PC-3 (cell line): ENCODE results near the gene GCC1. TPM values are rescaled to one million over a fixed set of nuclear protein-coding genes. Genes with fewer than 3 reads are reported as not detected.
"Not testable (repeated sequence)": the region's sequence is repeated elsewhere in the genome, so short reads cannot be mapped to it uniquely, and the experiment has no call there.

ENCODE experiments used
- ATAC-seq: fragments of 200-7000 bp; cut with Tn5 transposase; 2 replicates; pipeline ENCODE4 v1.9.1; 2020; ENCODE audit warnings: mild to moderate bottlenecking, moderate library complexity
- BruUV-seq: library from RNA; stranded (reverse); fragments of 400-500 nt; replicated peaks from 2 replicates; lab custom pipeline; 2021; lab: Mats Ljungman, UMichigan
- CTCF ChIA-PET: fragments of 300-600 bp; sonication (Branson Sonifier 250); formaldehyde crosslinking; loops from one replicate; lab custom pipeline; 2022; ENCODE audit warnings: antibody characterized with exemption; lab: Charles Lee
- POLR2A ChIA-PET: fragments of 300-600 bp; sonication (Branson Sonifier 250); formaldehyde crosslinking; loops from one replicate; lab custom pipeline; 2022; ENCODE audit warnings: antibody characterized with exemption; ENCODE audit not compliant: unreplicated experiment; lab: Charles Lee
- DNase-seq: peaks from one replicate; pipeline ENCODE4 v3.0.0-alpha.2; 2015
- H2AFZ ChIP-seq: fragments of 300-600 bp; sonication (generic); 2 replicates; pipeline ENCODE4 v1.6.0; 2016; ENCODE audit warnings: antibody characterized with exemption, low read length
- H3F3A ChIP-seq: fragments of 300-600 bp; sonication (generic); one replicate; pipeline ENCODE4 v1.6.0; 2017; ENCODE audit warnings: antibody characterized with exemption, low read length, control low read depth, mild to moderate bottlenecking; ENCODE audit not compliant: unreplicated experiment
- H3K27ac ChIP-seq: fragments of 300-600 bp; sonication (generic); 2 replicates; pipeline ENCODE4 v1.5.1; 2016; ENCODE audit warnings: mild to moderate bottlenecking, low read length
- H3K27me3 ChIP-seq: fragments of 300-600 bp; sonication (generic); 2 replicates; pipeline ENCODE4 v1.6.1; 2016; ENCODE audit warnings: low read length, mixed read lengths
- H3K36me3 ChIP-seq: fragments of 300-600 bp; sonication (generic); 2 replicates; pipeline ENCODE4 v1.6.1; 2016; ENCODE audit warnings: low read depth, mixed run types, low read length, mixed read lengths
- H3K4me1 ChIP-seq: fragments of 300-600 bp; sonication (generic); 2 replicates; pipeline ENCODE4 v1.5.1; 2016; ENCODE audit warnings: low read length; ENCODE audit not compliant: insufficient read depth
- H3K4me2 ChIP-seq: fragments of 300-600 bp; sonication (generic); 2 replicates; pipeline ENCODE4 v1.6.0; 2016; ENCODE audit warnings: low read length
- H3K4me3 ChIP-seq: fragments of 300-600 bp; sonication (generic); 2 replicates; pipeline ENCODE4 v1.5.1; 2016; ENCODE audit warnings: mild to moderate bottlenecking, low read length, mixed read lengths
- H3K79me2 ChIP-seq: fragments of 300-600 bp; sonication (generic); 2 replicates; pipeline ENCODE4 v1.6.1; 2017; ENCODE audit warnings: low read length, mixed read lengths
- H3K9ac ChIP-seq: fragments of 300-600 bp; sonication (generic); 2 replicates; pipeline ENCODE4 v1.6.0; 2016; ENCODE audit warnings: mild to moderate bottlenecking, low read length
- H3K9me2 ChIP-seq: fragments of 300-600 bp; sonication (generic); replicated peaks from 2 replicates; pipeline ENCODE4 v1.6.1; 2016; ENCODE audit warnings: mixed run types, low read length, mixed read lengths
- H3K9me3 ChIP-seq: fragments of 300-600 bp; sonication (generic); 2 replicates; pipeline ENCODE4 v1.6.1; 2016; ENCODE audit warnings: low read length, mixed read lengths
- H4K20me1 ChIP-seq: fragments of 300-600 bp; sonication (generic); 2 replicates; pipeline ENCODE4 v1.6.1; 2016; ENCODE audit warnings: low read length, mixed read lengths
- EZH2 ChIP-seq: fragments of 300-600 bp; sonication (generic); IDR thresholded peaks from one replicate; pipeline ENCODE4 v1.6.1; 2017; ENCODE audit warnings: antibody characterized with exemption, mild to moderate bottlenecking, low read length; ENCODE audit not compliant: unreplicated experiment
- EZH2phosphoT487 ChIP-seq: fragments of 300-600 bp; sonication (generic); IDR thresholded peaks from 2 replicates; pipeline ENCODE4 v1.6.1; 2018; ENCODE audit warnings: mild to moderate bottlenecking, antibody characterized with exemption, low read length, borderline replicate concordance
- intact Hi-C: fragments of 100-400 bp; cut with micrococcal nuclease; formaldehyde crosslinking; loops from 2 replicates; pipeline ENCODE4 v1.9.0; 2023
- total RNA-seq: library from RNA; depleted of rRNA; stranded (reverse); fragments of >200 nt; gene quantifications from 2 replicates; pipeline ENCODE4 v1.2.3, GENCODE V29; 2014
- TF ChIP-seq, protein P1 (sequence below): fragments of 300-600 bp; sonication (generic); conservative IDR thresholded peaks from 2 replicates; pipeline ENCODE4 v1.5.1; 2017; ENCODE audit warnings: antibody characterized with exemption, low read depth, mild to moderate bottlenecking, low read length

Gene GCC1
- total RNA-seq, 1 experiment from 2014 or later = 11.2 TPM

DNA sequence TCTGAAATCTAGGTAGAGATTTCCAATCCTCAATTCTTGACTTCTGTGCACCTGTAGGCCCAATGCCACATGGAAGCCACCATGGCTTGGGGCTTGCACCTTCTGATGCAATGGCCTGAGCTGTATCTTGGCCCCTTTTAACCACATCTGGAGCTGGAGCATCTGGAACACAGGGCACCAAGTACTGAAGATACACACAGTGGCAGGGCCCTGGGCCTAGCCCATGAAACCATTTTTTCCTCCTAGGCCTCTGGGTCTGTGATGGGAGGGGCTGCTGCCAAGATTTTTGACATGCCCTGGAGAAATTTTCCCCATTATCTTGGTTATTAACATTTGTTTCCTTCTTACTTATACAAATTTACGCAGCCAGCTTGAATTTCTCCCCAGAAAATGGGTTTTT lies 39.1 kb downstream of the GCC1 start:
- no peaks in the 10 kb centered on the region for H3K79me2 ChIP-seq
- no peaks in the 10 kb centered on the region for H3K4me1 ChIP-seq
- no peak overlapping the region for H3K9ac ChIP-seq
- no peaks in the 10 kb centered on the region for H3K27me3 ChIP-seq
- H3K4me2 ChIP-seq = no peak overlapping the region
- no TSS peak for BruUV-seq
- no peak overlapping the region for H3K4me3 ChIP-seq
- H3K9me3 ChIP-seq = no peaks in the 10 kb centered on the region
- ATAC-seq (no peak), DNase-seq (no peak)
- H3F3A ChIP-seq = no peaks in the 10 kb centered on the region
- CTCF ChIA-PET = no interaction called here
- TF ChIP-seq EZH2 = no peak
- TF ChIP-seq, protein P1, sequence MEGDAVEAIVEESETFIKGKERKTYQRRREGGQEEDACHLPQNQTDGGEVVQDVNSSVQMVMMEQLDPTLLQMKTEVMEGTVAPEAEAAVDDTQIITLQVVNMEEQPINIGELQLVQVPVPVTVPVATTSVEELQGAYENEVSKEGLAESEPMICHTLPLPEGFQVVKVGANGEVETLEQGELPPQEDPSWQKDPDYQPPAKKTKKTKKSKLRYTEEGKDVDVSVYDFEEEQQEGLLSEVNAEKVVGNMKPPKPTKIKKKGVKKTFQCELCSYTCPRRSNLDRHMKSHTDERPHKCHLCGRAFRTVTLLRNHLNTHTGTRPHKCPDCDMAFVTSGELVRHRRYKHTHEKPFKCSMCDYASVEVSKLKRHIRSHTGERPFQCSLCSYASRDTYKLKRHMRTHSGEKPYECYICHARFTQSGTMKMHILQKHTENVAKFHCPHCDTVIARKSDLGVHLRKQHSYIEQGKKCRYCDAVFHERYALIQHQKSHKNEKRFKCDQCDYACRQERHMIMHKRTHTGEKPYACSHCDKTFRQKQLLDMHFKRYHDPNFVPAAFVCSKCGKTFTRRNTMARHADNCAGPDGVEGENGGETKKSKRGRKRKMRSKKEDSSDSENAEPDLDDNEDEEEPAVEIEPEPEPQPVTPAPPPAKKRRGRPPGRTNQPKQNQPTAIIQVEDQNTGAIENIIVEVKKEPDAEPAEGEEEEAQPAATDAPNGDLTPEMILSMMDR = no peak
- no peak for TF ChIP-seq EZH2phosphoT487
- no peak overlapping the region for H2AFZ ChIP-seq
- H4K20me1 ChIP-seq = no peaks in the 10 kb centered on the region
- POLR2A ChIA-PET = no interaction called here
- H3K27ac ChIP-seq = no peak overlapping the region
- no peaks in the 10 kb centered on the region for H3K9me2 ChIP-seq
- H3K36me3 ChIP-seq = no peaks in the 10 kb centered on the region
- intact Hi-C loops = no loop called here

DNA sequence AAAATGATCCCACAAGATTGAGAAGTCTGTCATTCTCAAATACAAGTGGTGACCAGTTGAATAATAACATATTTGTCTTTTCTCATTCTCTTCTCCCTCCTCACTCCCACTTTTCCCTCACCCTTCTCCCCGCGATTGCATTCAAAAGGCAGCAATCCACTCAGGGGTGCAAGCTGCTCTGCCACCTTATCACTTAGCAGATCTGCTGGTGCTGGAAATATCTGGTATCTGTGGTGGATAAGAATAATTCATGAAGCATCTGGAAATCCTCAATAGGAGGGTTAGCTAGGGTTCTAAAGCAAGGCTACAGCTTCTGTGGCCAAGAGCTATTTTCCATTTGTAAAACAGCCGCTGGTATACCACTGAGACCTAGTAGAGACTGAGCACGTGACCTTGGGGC lies 43.8 kb downstream of the GCC1 start:
- no TSS peak for BruUV-seq

DNA sequence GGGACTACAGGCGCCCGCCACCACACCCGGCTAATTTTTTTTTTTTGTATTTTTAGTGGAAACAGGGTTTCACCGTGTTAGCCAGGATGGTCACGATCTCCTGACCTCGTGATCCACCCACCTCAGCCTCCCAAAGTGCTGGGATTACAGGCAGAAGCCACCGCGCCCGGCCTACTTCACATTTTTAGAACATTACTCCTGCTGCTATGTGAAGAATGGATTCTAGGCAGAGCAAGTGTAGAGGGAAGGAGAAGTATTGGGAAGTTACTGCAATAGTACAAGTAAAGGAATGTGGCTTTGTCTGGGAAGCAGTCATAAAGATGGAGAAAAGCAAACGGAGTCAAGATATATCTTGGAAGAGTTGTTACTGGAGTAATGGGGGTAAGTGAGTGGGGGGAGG lies 44.9 kb downstream of the GCC1 start:
- not testable (repeated sequence) for H3K9ac ChIP-seq, H3K4me1 ChIP-seq

More for the DNA sequence above, 43.8 kb downstream of the GCC1 start:
- Histone ChIP-seq H2AFZ (no peak overlapping the region), H3K9me2 (no peaks in the 10 kb centered on the region), H3K4me1 (no peaks in the 10 kb centered on the region), H3K4me3 (no peak overlapping the region), H3K9me3 (no peaks in the 10 kb centered on the region), H3K36me3 (no peaks in the 10 kb centered on the region), H3K9ac (no peak overlapping the region), H4K20me1 (no peaks in the 10 kb centered on the region), H3F3A (no peaks in the 10 kb centered on the region), H3K27ac (no peak overlapping the region), H3K4me2 (no peak overlapping the region), H3K79me2 (no peaks in the 10 kb centered on the region), H3K27me3 (peaks cover 28% of the 10 kb centered on the region)
- no peak for ATAC-seq
- ChIA-PET POLR2A (no interaction called here), CTCF (no interaction called here)
- TF ChIP-seq EZH2phosphoT487 (no peak), EZH2 (no peak)
- TF ChIP-seq, protein P1 = no peak
- intact Hi-C loops = no loop called here
- DNase-seq = no peak

More for the DNA sequence above, 44.9 kb downstream of the GCC1 start:
- H3K9me2 ChIP-seq, H3K9me3 ChIP-seq, intact Hi-C loops, H3K27ac ChIP-seq, H3K4me3 ChIP-seq, CTCF ChIA-PET, H2AFZ ChIP-seq, H3K4me2 ChIP-seq, H3K36me3 ChIP-seq, DNase-seq, H3K79me2 ChIP-seq, BruUV-seq, H4K20me1 ChIP-seq, POLR2A ChIA-PET, H3F3A ChIP-seq, ATAC-seq: not testable (repeated sequence)
- peaks cover 37% of the 10 kb centered on the region for H3K27me3 ChIP-seq
